SK-N-MC (cell line): ENCODE measurements around the gene SLC35D2.
A peak's percentile ranks its signal among the peaks of the same experiment; 100 is the strongest.

Experiments
- DNase-seq: peaks from one replicate; pipeline ENCODE4 v3.0.0-alpha.2; 2011; ENCODE audit warnings: low read depth, low spot score
- H3K27ac ChIP-seq: fragments of 200-600 bp; sonication (generic); 2 replicates; pipeline ENCODE4 v1.5.1; 2016; ENCODE audit warnings: mixed run types
- H3K36me3 ChIP-seq: fragments of 200-600 bp; sonication (generic); 2 replicates; pipeline ENCODE4 v1.6.1; 2017; ENCODE audit warnings: antibody characterized with exemption, low read length, mixed read lengths; ENCODE audit not compliant: insufficient read depth
- H3K4me3 ChIP-seq: fragments of 200-600 bp; sonication (generic); 2 replicates; pipeline ENCODE4 v1.5.1; 2016
- H3K9ac ChIP-seq: fragments of 200-600 bp; sonication (generic); 2 replicates; pipeline ENCODE4 v1.8.0; 2017; ENCODE audit warnings: mixed run types, mixed read lengths; ENCODE audit not compliant: insufficient read length
- H3K9me3 ChIP-seq: fragments of 200-600 bp; sonication (generic); 2 replicates; pipeline ENCODE4 v1.6.1; 2017; ENCODE audit warnings: low read depth, mild to moderate bottlenecking, antibody characterized with exemption, low read length, moderate library complexity, mixed read lengths
- EZH2 ChIP-seq: fragments of 200-600 bp; sonication (generic); IDR thresholded peaks from one replicate; pipeline ENCODE4 v1.6.1; 2017; ENCODE audit warnings: antibody characterized with exemption
- FOXP2 ChIP-seq: optimal IDR thresholded peaks from 2 replicates; pipeline ENCODE3; 2011; ENCODE audit warnings: mild to moderate bottlenecking, moderate library complexity; ENCODE audit not compliant: insufficient read depth; ENCODE audit errors: extremely low read length, control extremely low read depth
- POLR2AphosphoS5 ChIP-seq: IDR thresholded peaks from 2 replicates; pipeline ENCODE4 v1.6.1; 2012; ENCODE audit warnings: mild to moderate bottlenecking, low read depth, low read length, borderline replicate concordance

Gene SLC35D2

GRCh38 chr9:96418920-96419690, 35.6 kb upstream of the SLC35D2 start:
- no peaks in the 10 kb centered on the region for H3K9me3 ChIP-seq
- H3K9ac ChIP-seq, result peak overlapping the region; percentile 87
- H3K4me3 ChIP-seq, result peak overlapping the region; percentile 82
- 0 out of 2 replicates have a peak, but pooled peaks cover 3% of the 10 kb centered on the region for H3K36me3 ChIP-seq
- no peak for DNase-seq
- peak overlapping the region; percentile 89 for H3K27ac ChIP-seq
- no peak for TF ChIP-seq EZH2
- TF ChIP-seq POLR2AphosphoS5, result peak; percentile 70

- H3K36me3 ChIP-seq, result 0 out of 2 replicates have a peak, but pooled peaks cover 3% of the 10 kb centered on the region
- TF ChIP-seq FOXP2 (no peak), POLR2AphosphoS5 (peak; percentile 57)
- H3K27ac ChIP-seq, result peak within 1 kb of the TSS; percentile 89
- peak within 1 kb of the TSS; percentile 94 for H3K9ac ChIP-seq
- H3K9me3 ChIP-seq, result no peaks in the 10 kb centered on the region
- H3K4me3 ChIP-seq, result peak within 1 kb of the TSS; percentile 82
- peak; percentile 73 for DNase-seq
Observed at GRCh38 chr9:96418083-96418919, 34.8 kb upstream of the SLC35D2 start, which contains the start of gene ZNF367. Gene ZNF367 (minus strand): TSS chr9:96418370. CDS start chr9:96418032, 338 bp downstream.

- Histone ChIP-seq H3K9me3 (no peaks in the 10 kb centered on the region), H3K27ac (peak overlapping the region; percentile 84), H3K9ac (peak overlapping the region; percentile 94), H3K36me3 (0 out of 2 replicates have a peak, but pooled peaks cover 3% of the 10 kb centered on the region), H3K4me3 (peak overlapping the region; percentile 82)
- no peak for DNase-seq
- TF ChIP-seq POLR2AphosphoS5 (no peak), FOXP2 (no peak), EZH2 (no peak)
Observed at GRCh38 chr9:96417661-96418082, 34.2 kb upstream of the SLC35D2 start.

GRCh38 chr9:96417051-96417586, 33.6 kb upstream of the SLC35D2 start:
- DNase-seq, result no peak
- no peaks in the 10 kb centered on the region for H3K9me3 ChIP-seq
- peak overlapping the region; percentile 79 for H3K9ac ChIP-seq
- peak overlapping the region; percentile 82 for H3K4me3 ChIP-seq
- TF ChIP-seq FOXP2 (no peak), POLR2AphosphoS5 (peak; percentile 74; the same call in 1 of the 2 replicates), EZH2 (no peak)
- 0 out of 2 replicates have a peak, but pooled peaks cover 3% of the 10 kb centered on the region for H3K36me3 ChIP-seq
- H3K27ac ChIP-seq, result no peak overlapping the region

DNA sequence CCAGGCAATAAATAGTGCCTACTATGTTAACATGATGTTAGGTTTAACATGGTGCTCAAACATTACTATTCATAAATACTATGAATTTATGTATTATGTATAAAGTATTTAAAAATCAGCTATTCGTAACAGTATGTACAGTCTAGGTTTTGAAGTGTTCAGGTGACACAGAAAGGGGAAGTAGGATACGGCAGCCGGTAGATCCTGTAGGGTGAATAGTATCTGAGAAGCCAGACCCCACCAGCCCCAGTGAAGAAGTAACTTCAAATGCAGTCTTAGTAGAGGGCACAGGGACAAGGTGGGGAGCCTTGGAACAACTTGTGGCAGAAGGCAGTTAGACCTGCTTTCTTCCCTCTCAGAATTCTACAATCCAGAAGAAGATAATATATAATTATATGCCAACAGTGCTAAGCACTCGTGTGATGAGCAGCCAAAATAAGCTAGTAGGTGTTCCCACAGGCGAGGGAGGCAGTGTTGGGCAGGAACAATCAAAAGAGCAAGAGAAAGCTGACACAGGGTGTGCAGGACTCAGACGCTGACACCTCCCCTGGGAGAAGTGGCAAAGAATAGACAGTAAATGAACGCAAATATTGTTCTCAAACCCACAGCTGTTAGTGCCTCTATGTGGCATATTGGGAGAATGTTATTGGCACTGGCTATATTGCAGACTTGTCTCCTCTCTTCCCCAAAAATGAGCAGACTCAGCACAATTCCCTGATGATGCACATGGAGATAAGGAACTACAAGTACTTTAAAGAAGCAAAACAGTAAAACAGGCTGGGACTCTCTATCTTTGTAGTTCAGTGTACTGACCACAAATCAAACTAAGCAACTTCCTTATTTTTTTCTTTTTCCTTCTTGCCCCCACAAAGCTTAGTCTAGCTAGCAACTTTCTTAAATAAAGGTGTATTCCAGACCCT, 30.1 kb upstream of the SLC35D2 start:
- peaks cover 23% of the 10 kb centered on the region for H3K36me3 ChIP-seq

DNA sequence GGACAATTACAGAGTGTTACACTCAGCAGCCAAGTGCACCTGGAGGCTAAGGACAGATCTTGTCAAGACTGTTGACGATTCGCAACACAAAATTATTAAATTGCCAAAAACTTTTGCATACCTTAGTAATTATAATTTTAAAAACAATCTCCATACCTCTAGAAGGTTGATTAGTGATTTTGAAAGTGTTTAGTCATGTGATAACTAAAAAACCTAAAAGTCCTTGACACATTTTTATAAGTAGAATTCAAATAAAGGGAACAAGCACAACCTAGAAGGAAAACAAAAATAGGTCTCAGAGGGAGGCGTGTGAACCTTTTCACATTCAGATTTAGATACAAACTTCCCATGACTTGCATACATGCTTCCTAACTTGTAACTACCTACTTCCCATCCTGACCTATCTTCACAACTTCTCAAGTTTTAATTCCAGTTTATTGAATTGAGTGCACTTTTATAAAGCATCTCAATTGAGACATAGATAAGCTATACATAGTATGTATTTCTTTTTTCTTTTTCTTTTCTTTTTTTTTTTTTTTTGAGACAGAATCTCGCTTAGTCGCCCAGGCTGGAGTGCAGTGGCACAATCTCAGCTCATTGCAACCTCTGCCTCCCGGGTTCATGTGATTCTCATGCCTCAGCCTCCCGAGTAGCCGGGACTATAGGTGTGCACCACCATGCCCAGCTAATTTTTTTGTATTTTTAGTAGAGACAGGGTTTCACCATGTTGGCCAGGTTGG, 28.8 kb upstream of the SLC35D2 start:
- Histone ChIP-seq H3K9me3 (no peaks in the 10 kb centered on the region), H3K27ac (peak overlapping the region; percentile 15; the same call in 1 of the 2 replicates), H3K36me3 (peaks cover 28% of the 10 kb centered on the region), H3K9ac (no peak overlapping the region), H3K4me3 (no peak overlapping the region)
- TF ChIP-seq EZH2 (no peak), POLR2AphosphoS5 (no peak), FOXP2 (no peak)
- DNase-seq, result no peak

More for the DNA sequence above, 30.1 kb upstream of the SLC35D2 start:
- TF ChIP-seq POLR2AphosphoS5 (no peak), EZH2 (no peak), FOXP2 (no peak)
- Histone ChIP-seq H3K9ac (no peak overlapping the region), H3K9me3 (no peaks in the 10 kb centered on the region), H3K4me3 (no peak overlapping the region), H3K27ac (peak overlapping the region; percentile 15; the same call in 1 of the 2 replicates)
- DNase-seq, result no peak
